ENCODE results near the gene ANKRD33B.

ANKRD33B gene

GRCh38 chr5:10702911-10703491 lies 139.1 kb downstream of the ANKRD33B start:
- Histone ChIP-seq H3K4me1 (ENCODE audit: control insufficient read depth, insufficient read depth, low read length, poor library complexity, severe bottlenecking) (peaks cover 69% of the 10 kb centered on the region), H3K9me3 (ENCODE audit: control insufficient read depth, low read length) (no peaks in the 10 kb centered on the region), H3K4me3 (ENCODE audit: extremely low read depth, insufficient read depth, low read length, poor library complexity, severe bottlenecking) (no peak overlapping the region), H3K27ac (ENCODE audit: low read depth, low read length, severe bottlenecking) (peak overlapping the region; percentile 95), H3K36me3 (ENCODE audit: control insufficient read depth, insufficient read depth, low read length) (no peaks in the 10 kb centered on the region)
- whole genome bisulfite sequencing, 2 experiments (ENCODE audit: insufficient coverage in 2 of 2) = 64 to 90% methylated on average over 3 of the region's 7 CpGs

GRCh38 chr5:10703676-10704075 lies 139.8 kb downstream of the ANKRD33B start:
- H3K9me3 ChIP-seq (ENCODE audit: control insufficient read depth, low read length) = no peaks in the 10 kb centered on the region
- WGBS, 2 experiments (ENCODE audit: insufficient coverage in 2 of 2) = 87 to 95% methylated on average over 5 of the region's 5 CpGs
- no peaks in the 10 kb centered on the region for H3K36me3 ChIP-seq (ENCODE audit: control insufficient read depth, insufficient read depth, low read length)
- peaks cover 69% of the 10 kb centered on the region for H3K4me1 ChIP-seq (ENCODE audit: control insufficient read depth, insufficient read depth, low read length, poor library complexity, severe bottlenecking)
- H3K27ac ChIP-seq (ENCODE audit: low read depth, low read length, severe bottlenecking) = peak overlapping the region; percentile 5
- H3K4me3 ChIP-seq (ENCODE audit: extremely low read depth, insufficient read depth, low read length, poor library complexity, severe bottlenecking) = no peak overlapping the region

- WGBS, 2 experiments (ENCODE audit: insufficient coverage in 2 of 2) = 87 to 95% methylated on average over 3 to 10 of the region's 10 CpGs
- Histone ChIP-seq H3K27ac (ENCODE audit: low read depth, low read length, severe bottlenecking) (peak overlapping the region; percentile 70), H3K36me3 (ENCODE audit: control insufficient read depth, insufficient read depth, low read length) (peaks cover 4% of the 10 kb centered on the region)
These were observed 141.2 kb downstream of the ANKRD33B start for GRCh38 chr5:10704949-10705621.

GRCh38 chr5:10705747-10706146 lies 141.9 kb downstream of the ANKRD33B start:
- H3K4me3 ChIP-seq (ENCODE audit: extremely low read depth, insufficient read depth, low read length, poor library complexity, severe bottlenecking) = no peak overlapping the region
- 93% methylated on average over 2 of the region's 2 CpGs; no CpG with 5 or more reads in 1 of the 2 experiments for WGBS, 2 experiments (ENCODE audit: insufficient coverage in 2 of 2)
- H3K27ac ChIP-seq (ENCODE audit: low read depth, low read length, severe bottlenecking) = peak overlapping the region; percentile 70
- H3K4me1 ChIP-seq (ENCODE audit: control insufficient read depth, insufficient read depth, low read length, poor library complexity, severe bottlenecking) = peaks cover 58% of the 10 kb centered on the region
- peaks cover 10% of the 10 kb centered on the region for H3K36me3 ChIP-seq (ENCODE audit: control insufficient read depth, insufficient read depth, low read length)
- H3K9me3 ChIP-seq (ENCODE audit: control insufficient read depth, low read length) = no peaks in the 10 kb centered on the region

More at GRCh38 chr5:10704949-10705621, 141.2 kb downstream of the ANKRD33B start:
- no peaks in the 10 kb centered on the region for H3K9me3 ChIP-seq (ENCODE audit: control insufficient read depth, low read length)
- peaks cover 57% of the 10 kb centered on the region for H3K4me1 ChIP-seq (ENCODE audit: control insufficient read depth, insufficient read depth, low read length, poor library complexity, severe bottlenecking)
- no peak overlapping the region for H3K4me3 ChIP-seq (ENCODE audit: extremely low read depth, insufficient read depth, low read length, poor library complexity, severe bottlenecking)

GRCh38 chr5:10706326-10706725 lies 142.5 kb downstream of the ANKRD33B start:
- no peak overlapping the region for H3K4me3 ChIP-seq (ENCODE audit: extremely low read depth, insufficient read depth, low read length, poor library complexity, severe bottlenecking)
- peaks cover 15% of the 10 kb centered on the region for H3K36me3 ChIP-seq (ENCODE audit: control insufficient read depth, insufficient read depth, low read length)
- H3K9me3 ChIP-seq (ENCODE audit: control insufficient read depth, low read length) = no peaks in the 10 kb centered on the region
- 93% methylated on average over 2 of the region's 4 CpGs; no CpG with 5 or more reads in 1 of the 2 experiments for WGBS, 2 experiments (ENCODE audit: insufficient coverage in 2 of 2)
- peaks cover 53% of the 10 kb centered on the region for H3K4me1 ChIP-seq (ENCODE audit: control insufficient read depth, insufficient read depth, low read length, poor library complexity, severe bottlenecking)
- H3K27ac ChIP-seq (ENCODE audit: low read depth, low read length, severe bottlenecking) = no peak overlapping the region
